K562 (cell line): Measurements from ENCODE around the gene COQ8A.

Source experiments
- ATF1 ChIP-seq, 2 experiments: fragments of 450-650 bp in 1 of 2; IDR thresholded peaks; 2 replicates each; pipeline ENCODE4 v1.6.1; 2016; ENCODE audit warnings: missing compliant biosample characterization in 1 of 2, missing genetic modification characterization in 1 of 2
- DNMT1 ChIP-seq: fragments of 450-650 bp; IDR thresholded peaks from 2 replicates; pipeline ENCODE4 v1.6.1; 2016; ENCODE audit warnings: antibody characterized with exemption, mild to moderate bottlenecking
- HEY1 ChIP-seq: fragments of 250-450 bp; sonication (Bioruptor Pico); IDR thresholded peaks from 2 replicates; pipeline ENCODE4 v1.5.0; 2020; ENCODE audit warnings: mild to moderate bottlenecking, moderate library complexity, borderline replicate concordance
- JUNB ChIP-seq: fragments of 450-650 bp; formaldehyde crosslinking; conservative IDR thresholded peaks from 2 replicates; pipeline ENCODE4 v1.4.0; 2020; ENCODE audit warnings: mild to moderate bottlenecking
- POLR2A ChIP-seq: fragments of 450-650 bp; conservative IDR thresholded peaks from 2 replicates; pipeline ENCODE4 v1.6.1; 2016
- RAD21 ChIP-seq, 2 experiments: fragments of 250-450 bp in 1 of 2; fragments of 450-650 bp in 1 of 2; sonication (Bioruptor Pico) in 1 of 2; formaldehyde crosslinking in 1 of 2; IDR thresholded peaks in 1 of 2; conservative IDR thresholded peaks in 1 of 2; 2 replicates each; pipeline versions ENCODE4 v1.4.0 to v1.8.0; 2020 to 2022; ENCODE audit warnings: mild to moderate bottlenecking in 2 of 2, moderate library complexity in 1 of 2
- SIRT6 ChIP-seq: IDR thresholded peaks from one replicate; pipeline ENCODE4 v1.6.1; 2012; ENCODE audit warnings: low read depth, mild to moderate bottlenecking, control low read depth, inconsistent platforms, low read length, moderate library complexity
- SMARCA4 ChIP-seq: fragments of 450-650 bp; IDR thresholded peaks from 2 replicates; pipeline ENCODE4 v1.6.1; 2016
- SMARCB1 ChIP-seq: IDR thresholded peaks from 2 replicates; pipeline ENCODE4 v1.6.1; 2011; ENCODE audit warnings: improper control_type of control experiment, low read depth; ENCODE audit not compliant: insufficient read length
- TF ChIP-seq, protein P1 (sequence below), 3 experiments: IDR thresholded peaks in 2 of 3; conservative IDR thresholded peaks in 1 of 3; 2 replicates each; pipeline ENCODE4 v1.5.1; 2011 to 2012; ENCODE audit warnings: low read length in 3 of 3, mild to moderate bottlenecking in 3 of 3, control low read depth in 2 of 3, improper control_type of control experiment in 1 of 3, inconsistent platforms in 1 of 3, low read depth in 1 of 3, mixed read lengths in 1 of 3, moderate library complexity in 1 of 3; ENCODE audit not compliant: insufficient read depth in 2 of 3
- TF ChIP-seq, protein P2 (sequence below): IDR thresholded peaks from 3 replicates; pipeline ENCODE4 v1.6.1; 2011; ENCODE audit warnings: borderline replicate concordance, mild to moderate bottlenecking; ENCODE audit not compliant: insufficient read length, insufficient read depth

DNA sequence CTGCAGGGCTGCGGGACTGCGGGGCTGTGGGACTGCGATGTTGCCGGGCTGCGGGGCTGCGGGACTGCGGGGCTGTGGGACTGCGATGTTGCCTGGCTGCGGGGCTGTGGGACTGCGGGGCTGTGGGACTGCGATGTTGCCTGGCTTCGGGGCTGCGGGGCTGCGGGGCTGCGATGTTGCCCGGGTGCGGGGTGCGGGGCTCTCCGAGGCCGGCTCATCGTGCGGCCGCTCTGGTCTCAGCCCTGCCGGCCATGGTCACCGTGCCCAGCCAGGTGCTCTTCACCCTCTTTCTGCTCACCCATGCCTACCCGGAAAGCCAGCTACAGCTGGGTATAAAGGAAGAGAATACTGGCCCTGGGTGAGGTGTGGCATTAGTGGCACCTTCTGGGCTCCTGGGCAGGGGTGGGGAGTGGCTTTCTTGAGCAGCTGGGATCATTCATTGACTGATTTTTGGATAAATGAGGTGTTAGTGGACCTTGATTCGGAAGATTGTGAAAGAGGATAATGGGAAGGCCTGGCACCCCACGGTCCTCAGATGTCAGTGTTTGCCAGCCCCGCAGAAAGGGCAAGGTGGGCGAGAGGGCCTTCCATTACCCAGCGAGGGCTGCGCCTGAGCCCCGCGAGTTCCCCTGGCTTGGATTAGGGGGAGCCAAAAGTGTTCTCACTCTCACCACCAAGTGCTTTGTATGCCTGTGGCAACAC, 36.3 kb downstream of the COQ8A start:
- TF ChIP-seq HEY1 (CRISPR knock-in tag) (no peak), JUNB (CRISPR knock-in tag) (no peak), SIRT6 (no peak), DNMT1 (no peak), RAD21 (CRISPR knock-in tag; conservative IDR thresholded peaks at IDR 0.05 in 1 of 2, IDR thresholded peaks at IDR 0.05 in 1 of 2) (no peak), ATF1 (CRISPR knock-in tag; IDR thresholded peaks at IDR 0.05) (no peak), ATF1 (tag; IDR thresholded peaks at IDR 0.05) (no peak), SMARCA4 (no peak), SMARCB1 (no peak), POLR2A (no peak)
- TF ChIP-seq, protein P1, sequence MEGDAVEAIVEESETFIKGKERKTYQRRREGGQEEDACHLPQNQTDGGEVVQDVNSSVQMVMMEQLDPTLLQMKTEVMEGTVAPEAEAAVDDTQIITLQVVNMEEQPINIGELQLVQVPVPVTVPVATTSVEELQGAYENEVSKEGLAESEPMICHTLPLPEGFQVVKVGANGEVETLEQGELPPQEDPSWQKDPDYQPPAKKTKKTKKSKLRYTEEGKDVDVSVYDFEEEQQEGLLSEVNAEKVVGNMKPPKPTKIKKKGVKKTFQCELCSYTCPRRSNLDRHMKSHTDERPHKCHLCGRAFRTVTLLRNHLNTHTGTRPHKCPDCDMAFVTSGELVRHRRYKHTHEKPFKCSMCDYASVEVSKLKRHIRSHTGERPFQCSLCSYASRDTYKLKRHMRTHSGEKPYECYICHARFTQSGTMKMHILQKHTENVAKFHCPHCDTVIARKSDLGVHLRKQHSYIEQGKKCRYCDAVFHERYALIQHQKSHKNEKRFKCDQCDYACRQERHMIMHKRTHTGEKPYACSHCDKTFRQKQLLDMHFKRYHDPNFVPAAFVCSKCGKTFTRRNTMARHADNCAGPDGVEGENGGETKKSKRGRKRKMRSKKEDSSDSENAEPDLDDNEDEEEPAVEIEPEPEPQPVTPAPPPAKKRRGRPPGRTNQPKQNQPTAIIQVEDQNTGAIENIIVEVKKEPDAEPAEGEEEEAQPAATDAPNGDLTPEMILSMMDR (IDR thresholded peaks at IDR 0.05 in 2 of 3, conservative IDR thresholded peaks at IDR 0.05 in 1 of 3; ENCODE audit: insufficient read depth in 2 of 3, low read depth in 1 of 3, low read length in 3 of 3), result no peak
- TF ChIP-seq, protein P2, sequence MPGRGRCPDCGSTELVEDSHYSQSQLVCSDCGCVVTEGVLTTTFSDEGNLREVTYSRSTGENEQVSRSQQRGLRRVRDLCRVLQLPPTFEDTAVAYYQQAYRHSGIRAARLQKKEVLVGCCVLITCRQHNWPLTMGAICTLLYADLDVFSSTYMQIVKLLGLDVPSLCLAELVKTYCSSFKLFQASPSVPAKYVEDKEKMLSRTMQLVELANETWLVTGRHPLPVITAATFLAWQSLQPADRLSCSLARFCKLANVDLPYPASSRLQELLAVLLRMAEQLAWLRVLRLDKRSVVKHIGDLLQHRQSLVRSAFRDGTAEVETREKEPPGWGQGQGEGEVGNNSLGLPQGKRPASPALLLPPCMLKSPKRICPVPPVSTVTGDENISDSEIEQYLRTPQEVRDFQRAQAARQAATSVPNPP, result no peak
